Large intestine (tissue), 3 donors: ENCODE data around the gene NFKBIA. TPM values are rescaled to one million over a fixed set of nuclear protein-coding genes. Genes with fewer than 3 reads are reported as not detected.
"Not testable (repeated sequence)": the region's sequence is repeated elsewhere in the genome, so short reads cannot be mapped to it uniquely, and the experiment has no call there.

ENCODE experiments used
- DNase-seq, 2 donors: peaks; one replicate each; pipeline versions ENCODE4 v3.0.0 to v3.0.0-alpha.2; 2013
- H3K27ac ChIP-seq: one replicate; pipeline ENCODE4 v1.5.1; 2013; ENCODE audit warnings: low read length
- H3K27me3 ChIP-seq: 2 replicates; pipeline ENCODE4 v1.6.1; 2013; ENCODE audit warnings: low read length; ENCODE audit not compliant: control insufficient read depth, insufficient read depth
- H3K36me3 ChIP-seq: 2 replicates; pipeline ENCODE4 v1.6.1; 2013; ENCODE audit warnings: low read length; ENCODE audit not compliant: control insufficient read depth, insufficient read depth
- H3K4me1 ChIP-seq: one replicate; pipeline ENCODE4 v1.6.1; 2013; ENCODE audit warnings: low read length; ENCODE audit not compliant: control insufficient read depth, insufficient read depth
- H3K4me3 ChIP-seq: one replicate; pipeline ENCODE4 v1.5.1; 2013; ENCODE audit warnings: low read length
- H3K9me3 ChIP-seq: one replicate; pipeline ENCODE4 v1.6.1; 2013; ENCODE audit warnings: mild to moderate bottlenecking, low read depth, low read length, moderate library complexity; ENCODE audit not compliant: control insufficient read depth
- WGBS: methylation state at CpG from one replicate; pipeline ENCODE4 v1.1.5; 2013; ENCODE audit warnings: low lambda C conversion rate; ENCODE audit not compliant: insufficient coverage; 5-methylcytosine and 5-hydroxymethylcytosine counted together
- polyA plus RNA-seq: library from polyadenylated mRNA; unstranded; fragments of 120-200 nt; gene quantifications from one replicate; pipeline ENCODE4 v1.2.1, GENCODE V29; 2013

Gene NFKBIA
- polyA plus RNA-seq, 1 donor: 118 TPM

- H3K27ac ChIP-seq, DNase-seq, H3K9me3 ChIP-seq, H3K36me3 ChIP-seq, H3K4me3 ChIP-seq, H3K27me3 ChIP-seq: not testable (repeated sequence)
- WGBS: no CpG with 5 or more reads among the region's 7 CpGs
- H3K4me1 ChIP-seq: peaks cover 15% of the 10 kb centered on the region
Measured at GRCh38 chr14:35359655-35360054, 44.9 kb downstream of the NFKBIA start.

GRCh38 chr14:35355981-35356841, 48.3 kb downstream of the NFKBIA start:
- Histone ChIP-seq H3K4me1 (peaks cover 29% of the 10 kb centered on the region), H3K27ac (peak overlapping the region; percentile 90), H3K36me3 (no peaks in the 10 kb centered on the region), H3K27me3 (no peaks in the 10 kb centered on the region), H3K9me3 (no peaks in the 10 kb centered on the region), H3K4me3 (no peak overlapping the region)
- WGBS: 0% methylated on average over 1 of the region's 5 CpGs
- peak; percentile 95 to 98 for DNase-seq

GRCh38 chr14:35355235-35355634, 49.3 kb downstream of the NFKBIA start:
- H3K27me3 ChIP-seq, DNase-seq, H3K9me3 ChIP-seq, H3K4me3 ChIP-seq, H3K36me3 ChIP-seq: not testable (repeated sequence)
- H3K27ac ChIP-seq: peak overlapping the region; percentile 90
- H3K4me1 ChIP-seq: peaks cover 29% of the 10 kb centered on the region
- no CpG with 5 or more reads among the region's 6 CpGs for WGBS

- no peaks in the 10 kb centered on the region for H3K27me3 ChIP-seq
- H3K4me1 ChIP-seq: peaks cover 29% of the 10 kb centered on the region
- H3K36me3 ChIP-seq: no peaks in the 10 kb centered on the region
- no peak for DNase-seq
- H3K27ac ChIP-seq: no peak overlapping the region
- no peaks in the 10 kb centered on the region for H3K9me3 ChIP-seq
- WGBS: 40% methylated on average over 1 of the region's 10 CpGs
- no peak overlapping the region for H3K4me3 ChIP-seq
Measured at GRCh38 chr14:35353409-35354172, 51.0 kb downstream of the NFKBIA start.

- Histone ChIP-seq H3K27ac (no peak overlapping the region), H3K4me1 (peaks cover 38% of the 10 kb centered on the region), H3K9me3 (no peaks in the 10 kb centered on the region), H3K27me3 (no peaks in the 10 kb centered on the region), H3K4me3 (no peak overlapping the region), H3K36me3 (no peaks in the 10 kb centered on the region)
- no CpG with 5 or more reads among the region's 15 CpGs for WGBS
- no peak for DNase-seq
Measured at GRCh38 chr14:35352274-35353233, 52.0 kb downstream of the NFKBIA start.

GRCh38 chr14:35351897-35352273, 52.7 kb downstream of the NFKBIA start:
- peaks cover 39% of the 10 kb centered on the region for H3K4me1 ChIP-seq
- H3K27ac ChIP-seq: no peak overlapping the region
- no peaks in the 10 kb centered on the region for H3K27me3 ChIP-seq
- peak in 1 of 2 donors; percentile 30 for DNase-seq
- WGBS: 83% methylated on average over 2 of the region's 4 CpGs
- H3K9me3 ChIP-seq: no peaks in the 10 kb centered on the region
- H3K4me3 ChIP-seq: no peak overlapping the region
- H3K36me3 ChIP-seq: no peaks in the 10 kb centered on the region

Other genes with a start within 250 kb of the NFKBIA start
- gene PSMA6, start 112.4 kb downstream of the NFKBIA start, polyA plus RNA-seq: 163 TPM
- 0.03 TPM for gene INSM2, start 129.4 kb upstream of the NFKBIA start, polyA plus RNA-seq